ENCODE results near the gene HOMER2.
"Not testable (repeated sequence)": the region's sequence is repeated elsewhere in the genome, so short reads cannot be mapped to it uniquely, and the experiment has no call there.

The HOMER2 gene

DNA sequence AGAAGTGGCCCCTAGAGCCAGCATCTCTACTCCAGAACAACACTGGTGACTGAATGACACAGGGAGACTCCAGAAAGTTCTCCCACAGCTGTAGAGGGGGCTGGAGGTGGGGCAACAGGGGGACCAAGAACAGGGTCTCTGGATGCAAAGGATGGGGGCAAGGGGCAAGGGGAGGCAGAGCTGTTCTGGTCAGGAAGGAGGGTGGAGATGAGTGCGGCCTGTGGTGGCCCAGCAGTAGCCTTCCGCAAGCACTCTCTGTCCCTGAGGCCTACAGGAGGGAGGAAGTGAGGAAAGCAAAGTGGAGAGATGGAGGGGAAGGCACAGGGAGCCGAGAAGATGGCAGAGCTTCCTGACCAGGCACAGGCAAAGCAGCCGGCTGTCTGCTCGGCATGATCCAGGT lies 56.5 kb downstream of the HOMER2 start:
- no peak for DNase-seq (ENCODE audit: low read depth in 3 of 3)

DNA sequence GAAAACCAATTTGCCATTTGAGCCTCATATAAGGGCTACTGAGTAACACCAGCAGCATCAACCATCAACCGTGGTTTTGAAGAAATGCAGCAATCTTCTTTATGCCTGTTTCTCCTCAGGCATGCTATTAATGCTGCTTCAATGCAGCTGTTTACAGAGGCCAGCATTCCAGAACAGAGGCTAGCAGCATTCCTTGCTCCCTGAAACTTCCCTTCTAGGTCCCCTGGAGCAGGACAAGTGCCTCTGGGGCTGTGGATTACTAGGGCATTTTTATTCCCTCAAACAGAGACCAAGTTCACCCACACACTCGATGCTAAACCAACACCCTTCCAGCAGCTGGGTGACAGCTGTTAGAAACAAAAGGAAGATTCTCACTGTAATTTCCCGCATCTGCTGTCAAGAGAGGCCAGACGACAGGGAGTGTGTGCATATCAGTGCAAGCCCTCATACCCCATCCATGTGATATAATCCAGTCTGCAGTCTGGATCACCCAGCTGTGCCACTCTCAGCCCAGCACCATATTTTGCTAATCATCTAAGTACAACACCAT lies 57.5 kb downstream of the HOMER2 start:
- no peak for DNase-seq (ENCODE audit: low read depth in 3 of 3)

DNA sequence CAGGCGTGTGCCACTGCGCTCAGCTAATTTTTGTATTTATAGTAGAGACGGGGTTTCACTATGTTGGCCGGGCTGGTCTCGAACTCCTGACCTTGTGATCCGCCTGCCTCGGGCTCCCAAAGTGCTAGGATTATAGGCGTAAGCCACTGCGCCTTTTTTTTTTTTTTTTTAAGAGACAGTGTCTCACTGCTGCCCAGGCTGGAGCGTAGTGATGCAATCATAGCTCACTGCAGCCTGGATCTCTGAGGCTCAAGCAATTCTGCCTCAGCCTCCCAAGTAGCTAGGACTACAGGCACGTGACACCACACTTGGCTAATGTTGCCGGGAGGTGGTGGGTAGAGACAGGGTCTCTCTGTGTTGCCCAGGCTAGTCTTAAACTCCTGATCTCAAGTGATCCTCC lies 59.0 kb downstream of the HOMER2 start:
- DNase-seq (ENCODE audit: low read depth in 3 of 3), result not testable (repeated sequence)

DNA sequence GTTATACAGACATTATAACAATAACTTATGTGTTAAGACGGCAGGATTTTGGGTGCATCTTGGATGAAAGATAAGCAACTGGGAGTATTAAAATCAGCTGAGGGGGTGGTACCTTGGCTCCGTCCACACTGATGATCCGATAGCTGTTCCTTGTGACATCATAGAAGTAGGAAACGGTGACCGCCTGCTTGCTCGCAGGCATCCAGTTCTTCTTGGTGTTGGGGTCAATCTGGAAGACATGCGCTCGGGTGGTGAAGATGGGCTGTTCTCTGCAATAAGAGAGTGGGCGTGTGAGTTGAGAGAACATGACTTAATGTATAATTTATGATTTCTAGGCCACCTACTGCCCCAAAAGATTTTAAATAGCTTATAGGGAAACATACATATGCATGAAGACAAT lies 59.9 kb downstream of the HOMER2 start:
- DNase-seq (ENCODE audit: low read depth in 3 of 3), result no peak

DNA sequence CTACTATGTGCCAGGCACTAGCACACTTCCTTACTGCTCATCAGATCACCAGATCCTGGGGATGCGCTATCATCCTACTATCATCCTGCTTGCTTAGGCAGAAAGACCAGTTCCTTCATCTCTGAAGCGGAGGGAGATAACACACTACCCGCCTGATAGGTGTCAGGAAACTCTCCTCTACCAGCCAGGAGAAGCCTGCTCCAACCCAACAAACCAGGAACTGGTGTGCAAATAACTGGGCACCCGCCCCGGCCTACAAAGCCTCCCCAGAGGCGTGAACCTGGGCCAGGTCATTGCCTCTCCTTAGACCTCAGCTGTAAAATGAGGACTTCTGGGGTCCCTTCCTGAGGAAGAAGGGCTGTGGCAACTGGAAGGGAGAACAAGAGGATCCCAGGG lies 61.5 kb downstream of the HOMER2 start:
- no peak for DNase-seq (ENCODE audit: low read depth in 3 of 3)

DNA sequence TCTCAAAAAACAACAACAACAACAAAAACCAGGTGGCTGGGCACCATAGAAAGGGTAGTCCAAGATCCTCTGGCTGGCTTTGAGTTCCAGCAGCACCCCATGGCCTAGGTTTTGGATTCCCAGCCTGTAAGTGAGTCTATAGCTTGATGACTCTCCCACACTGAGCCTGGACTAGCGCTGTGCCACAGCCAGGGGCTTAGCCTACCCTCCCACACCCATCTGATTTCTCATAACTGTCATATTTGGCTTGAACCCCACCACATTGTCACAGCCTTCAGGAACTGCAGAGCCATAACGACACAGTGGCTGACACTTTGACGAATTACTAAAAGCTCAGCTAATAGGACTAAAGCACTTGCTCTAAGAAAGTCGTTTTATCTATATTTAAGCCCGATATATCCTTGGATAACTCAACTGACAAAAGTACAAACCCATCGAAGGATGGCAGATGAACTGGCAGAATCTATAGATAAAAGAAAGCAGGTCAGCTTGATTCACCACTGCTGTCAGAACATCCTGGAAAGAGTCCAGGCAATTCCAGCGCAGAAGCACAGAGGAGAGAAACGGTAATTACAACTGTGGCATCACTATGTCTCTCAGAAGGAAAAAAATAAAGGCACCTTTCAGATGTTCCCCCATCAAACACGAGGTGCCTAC lies 62.1 kb downstream of the HOMER2 start:
- DNase-seq (ENCODE audit: low read depth in 3 of 3), result no peak

DNA sequence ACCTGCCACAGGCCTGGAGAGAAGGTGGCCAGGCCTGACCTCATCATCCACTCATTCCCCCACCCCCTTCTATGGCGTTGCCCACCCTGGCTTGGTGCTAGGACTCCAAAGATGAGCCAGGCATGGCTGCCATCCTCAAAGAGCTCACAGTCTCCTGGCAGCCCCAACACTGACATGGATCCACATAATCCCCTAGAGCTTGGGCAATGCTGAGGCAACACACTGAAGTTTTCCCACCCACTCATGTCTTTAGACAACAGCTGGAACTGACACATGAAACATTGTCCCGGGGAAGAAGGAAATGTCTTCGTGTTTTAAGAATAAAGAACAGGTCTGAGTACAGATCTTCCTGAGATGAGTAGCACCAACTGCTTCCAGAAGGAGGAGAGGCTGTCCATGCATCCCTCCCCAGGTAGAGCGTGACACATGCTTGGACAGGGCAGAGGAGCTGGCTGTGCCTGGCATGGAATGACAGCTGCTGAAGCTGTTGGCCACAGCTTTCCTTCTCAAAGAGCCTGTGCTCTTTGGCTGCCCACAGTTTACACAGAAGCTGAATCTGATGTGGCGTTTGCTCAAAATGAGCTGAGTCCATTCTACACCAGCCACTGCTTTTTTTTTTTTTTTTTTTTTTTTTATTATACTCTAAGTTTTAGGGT lies 70.1 kb downstream of the HOMER2 start:
- no peak for DNase-seq (ENCODE audit: low read depth in 3 of 3)

DNA sequence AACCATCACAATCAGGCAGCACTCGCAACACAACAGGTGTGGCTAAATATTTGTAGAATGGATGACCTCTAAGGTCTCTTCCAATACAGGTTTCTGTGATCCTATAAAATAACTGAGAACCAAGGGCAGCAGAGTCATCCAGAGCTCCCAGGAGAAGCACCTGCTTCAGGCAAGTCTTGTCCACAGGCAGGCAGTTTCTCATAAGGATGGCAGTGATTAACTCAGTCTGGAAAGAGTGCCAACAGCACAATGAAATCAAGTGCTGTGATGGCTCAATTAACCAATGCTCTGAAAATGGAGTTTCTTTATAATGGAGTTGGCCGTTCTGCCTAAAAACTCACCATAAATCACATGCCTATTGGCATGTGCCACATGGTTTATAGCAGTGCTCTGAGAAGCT lies 70.8 kb downstream of the HOMER2 start:
- no peak for DNase-seq (ENCODE audit: low read depth in 3 of 3)

DNA sequence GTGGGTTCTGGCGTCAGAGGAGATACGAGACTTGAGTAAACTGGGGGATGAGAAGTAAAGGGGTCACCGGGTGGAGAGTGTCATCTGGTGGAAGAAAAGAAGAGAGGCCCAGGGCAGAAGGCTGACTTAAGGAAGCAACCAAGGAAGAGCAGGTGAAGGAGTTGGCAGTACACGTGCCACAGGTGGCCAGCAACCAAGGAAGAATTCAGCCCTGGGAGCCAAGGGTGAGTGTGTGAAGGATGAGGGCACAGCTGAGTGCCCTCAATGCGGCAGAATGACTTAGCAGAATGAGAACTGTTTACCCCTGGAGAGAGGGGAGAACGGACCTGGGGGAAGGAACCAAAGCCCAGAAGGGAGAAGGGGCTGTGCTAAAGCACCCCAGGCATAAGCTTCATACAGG lies 71.8 kb downstream of the HOMER2 start:
- no peak for DNase-seq (ENCODE audit: low read depth in 3 of 3)

DNA sequence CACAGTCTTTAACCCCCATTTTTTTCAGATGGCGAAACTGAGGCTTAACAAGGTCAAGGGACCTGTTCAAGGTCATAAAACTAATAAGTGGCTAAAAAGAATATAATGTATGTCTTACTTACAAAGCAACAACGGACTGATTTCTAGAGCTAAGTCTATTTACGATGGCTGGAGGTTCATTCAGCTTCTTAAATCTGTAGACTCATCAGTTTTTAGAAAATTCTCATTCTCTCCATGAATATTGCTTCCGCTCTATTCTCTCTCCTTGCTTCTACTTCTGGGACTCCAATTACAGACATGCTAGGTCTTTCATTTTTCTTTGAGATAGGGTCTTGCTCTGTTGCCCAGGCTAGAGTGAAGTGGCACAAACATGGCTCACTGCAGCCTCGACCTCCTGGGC lies 74.2 kb downstream of the HOMER2 start:
- no peak for DNase-seq (ENCODE audit: low read depth in 3 of 3)

DNA sequence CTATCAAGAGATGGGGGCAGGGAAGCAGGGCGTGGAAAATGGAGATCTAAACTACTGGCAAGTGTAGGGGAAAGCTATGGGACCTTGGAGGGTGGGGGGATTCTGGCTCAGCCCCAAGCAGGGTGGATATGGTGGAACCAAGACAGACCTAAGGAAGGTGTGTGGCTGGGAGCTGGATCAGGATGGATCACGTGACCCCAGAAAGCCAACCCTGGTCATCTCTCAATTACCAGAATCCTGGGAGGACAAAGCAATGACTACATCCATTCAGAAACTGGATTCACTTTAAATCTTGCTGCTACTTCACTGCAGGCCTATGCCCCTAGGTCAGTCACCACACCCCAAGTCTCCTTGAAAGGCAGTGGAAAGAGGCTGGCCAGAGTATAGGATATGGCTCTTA lies 74.7 kb downstream of the HOMER2 start:
- no peak for DNase-seq (ENCODE audit: low read depth in 3 of 3)

DNA sequence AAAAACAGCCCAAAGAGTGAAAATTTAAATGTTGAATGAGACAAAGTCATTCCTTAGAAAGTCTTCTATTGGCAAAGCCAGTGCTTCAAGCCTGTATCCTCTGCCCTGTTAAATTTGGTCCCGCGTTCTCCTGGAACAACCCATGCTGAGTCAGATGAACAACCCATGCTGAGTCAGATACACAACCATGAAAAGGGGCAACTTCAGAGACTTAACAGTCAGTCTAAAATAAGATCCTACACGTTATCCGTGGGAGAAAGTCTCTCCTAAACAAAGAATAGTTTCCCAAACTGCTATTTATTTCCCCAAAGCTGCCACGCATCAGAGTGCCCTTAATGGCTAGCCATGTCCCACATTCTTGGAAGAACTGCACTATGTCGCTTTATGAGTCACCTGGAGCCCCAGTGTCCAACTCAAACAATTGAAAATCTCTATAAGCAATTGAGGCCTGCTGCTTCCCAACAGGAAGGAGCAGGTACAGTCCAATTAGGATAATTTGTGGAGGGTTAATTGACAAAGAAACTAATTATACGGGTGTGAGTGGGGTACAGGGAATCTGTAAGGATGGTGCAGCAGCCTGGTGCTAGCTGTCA lies 77.0 kb downstream of the HOMER2 start:
- no peak for DNase-seq (ENCODE audit: low read depth in 3 of 3)

DNA sequence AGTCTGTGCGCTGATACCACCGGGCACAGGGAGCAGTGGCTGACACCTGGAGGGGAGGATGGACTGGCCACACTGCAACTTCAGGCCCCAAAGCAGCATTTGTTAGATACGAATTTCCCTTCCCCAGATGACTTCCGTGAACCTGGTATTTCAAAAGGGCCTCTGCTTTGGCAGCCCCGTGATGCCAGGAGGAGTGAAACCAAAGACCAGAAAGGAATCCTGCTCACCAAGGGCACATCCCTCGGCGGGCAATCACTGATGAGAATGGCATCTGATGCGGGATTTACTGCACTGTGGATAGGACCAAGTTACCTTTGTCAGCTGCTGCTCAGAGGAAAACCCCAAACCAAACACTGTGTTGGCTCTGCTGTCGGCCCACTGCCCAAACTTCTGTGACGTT lies 77.6 kb downstream of the HOMER2 start:
- DNase-seq (ENCODE audit: low read depth in 3 of 3), result no peak

DNA sequence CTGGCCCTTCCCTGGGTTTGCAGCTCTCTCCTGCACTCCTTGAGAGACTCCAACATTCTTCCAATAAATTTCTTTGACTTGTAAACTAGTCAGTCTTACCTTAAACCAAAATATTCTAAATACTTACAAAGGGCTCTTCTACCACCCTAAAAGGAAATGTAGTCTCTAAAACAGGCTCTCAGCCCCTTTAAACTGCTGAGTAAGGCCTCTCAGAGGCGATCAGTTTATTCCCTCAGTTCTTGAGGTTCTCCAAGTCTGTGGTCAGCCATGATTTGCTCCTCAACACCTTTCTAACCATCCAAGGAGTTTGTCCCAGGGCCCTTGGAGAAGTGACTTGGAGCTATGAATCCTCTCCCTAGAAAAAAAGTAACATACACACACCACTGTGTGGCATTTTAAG lies 78.3 kb downstream of the HOMER2 start:
- DNase-seq (ENCODE audit: low read depth in 3 of 3), result no peak

DNA sequence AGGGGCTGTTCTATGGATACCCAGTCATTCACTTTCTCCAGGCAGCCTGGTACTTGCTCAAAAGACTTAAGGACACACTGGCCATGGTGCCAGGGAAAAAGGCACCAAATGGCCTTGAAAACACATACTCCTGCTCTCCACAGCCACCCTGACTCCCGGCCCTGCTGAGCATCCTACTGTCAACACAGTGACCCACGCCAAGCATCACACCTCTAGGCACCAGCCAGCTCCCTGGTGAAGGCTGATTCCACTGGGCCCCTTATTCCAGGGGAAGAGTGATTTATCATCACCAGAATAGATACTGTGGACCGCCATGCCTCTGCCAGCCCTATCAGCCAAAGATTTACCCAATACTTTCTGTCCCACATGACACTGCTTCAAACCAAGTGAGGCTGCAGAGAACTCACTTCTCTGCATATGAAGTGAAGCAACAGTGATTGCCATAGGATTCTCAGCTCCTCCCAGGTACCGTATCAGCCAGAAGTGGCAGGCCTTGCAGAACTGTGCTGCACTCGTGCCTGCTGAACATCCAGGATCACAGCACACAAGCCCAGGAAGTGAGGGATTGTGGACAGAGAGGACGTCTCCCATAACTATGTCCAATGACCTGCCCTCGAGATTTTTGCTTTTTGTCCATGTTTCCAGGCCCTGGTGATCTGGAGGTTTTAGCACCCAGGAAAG lies 79.4 kb downstream of the HOMER2 start:
- no peak for DNase-seq (ENCODE audit: low read depth in 3 of 3)

DNA sequence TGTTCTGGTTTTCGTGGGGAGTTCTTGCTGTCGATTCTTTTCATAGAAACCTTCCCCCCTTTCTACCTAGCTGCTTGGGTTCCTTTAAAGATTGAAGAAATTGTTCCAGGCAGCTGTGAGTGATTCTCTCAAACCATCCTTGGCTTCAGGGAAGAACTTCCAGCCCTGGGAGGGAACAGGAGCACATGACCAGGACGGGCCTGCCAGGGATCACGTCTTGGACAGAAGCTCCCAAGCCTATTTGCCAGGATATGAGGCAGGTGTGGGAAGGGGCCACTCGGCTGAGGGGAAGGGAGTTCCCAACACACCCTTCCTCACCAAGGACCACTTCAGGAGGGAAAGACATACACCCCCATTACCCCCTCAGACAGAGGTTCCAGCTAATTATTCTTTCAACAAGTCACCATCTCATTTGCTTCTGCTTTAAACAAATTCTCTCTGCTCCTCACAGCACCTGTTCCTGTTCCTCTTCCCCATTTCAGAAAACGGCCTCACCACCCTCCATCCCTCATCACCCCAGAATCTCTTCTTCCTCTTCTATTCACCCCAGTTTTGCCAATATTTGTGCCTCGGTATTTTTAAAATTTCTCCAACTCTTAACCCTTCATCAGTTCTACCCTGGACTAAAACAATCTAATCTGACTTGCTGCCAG lies 80.6 kb downstream of the HOMER2 start:
- no peak for DNase-seq (ENCODE audit: low read depth in 3 of 3)

DNA sequence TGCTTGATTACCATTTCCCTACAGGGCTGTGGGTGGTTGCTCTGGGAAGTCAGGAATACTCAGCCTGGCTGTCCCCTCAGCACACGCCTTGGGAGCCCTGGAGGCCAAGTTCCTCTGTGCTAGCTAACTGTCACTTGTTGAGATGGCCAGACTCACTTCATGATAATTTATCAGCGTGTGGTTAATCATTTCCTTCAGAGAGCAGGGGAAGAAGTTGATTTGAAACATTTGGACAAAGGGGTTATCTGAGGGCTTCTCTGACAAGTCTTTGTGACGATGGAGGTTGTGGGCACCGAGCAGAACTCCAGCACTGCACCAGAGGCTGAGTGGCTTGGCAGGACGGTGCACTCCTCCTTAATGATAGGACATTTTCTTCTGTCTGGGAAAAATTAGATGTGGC lies 81.2 kb downstream of the HOMER2 start:
- no peak for DNase-seq (ENCODE audit: low read depth in 3 of 3)

DNA sequence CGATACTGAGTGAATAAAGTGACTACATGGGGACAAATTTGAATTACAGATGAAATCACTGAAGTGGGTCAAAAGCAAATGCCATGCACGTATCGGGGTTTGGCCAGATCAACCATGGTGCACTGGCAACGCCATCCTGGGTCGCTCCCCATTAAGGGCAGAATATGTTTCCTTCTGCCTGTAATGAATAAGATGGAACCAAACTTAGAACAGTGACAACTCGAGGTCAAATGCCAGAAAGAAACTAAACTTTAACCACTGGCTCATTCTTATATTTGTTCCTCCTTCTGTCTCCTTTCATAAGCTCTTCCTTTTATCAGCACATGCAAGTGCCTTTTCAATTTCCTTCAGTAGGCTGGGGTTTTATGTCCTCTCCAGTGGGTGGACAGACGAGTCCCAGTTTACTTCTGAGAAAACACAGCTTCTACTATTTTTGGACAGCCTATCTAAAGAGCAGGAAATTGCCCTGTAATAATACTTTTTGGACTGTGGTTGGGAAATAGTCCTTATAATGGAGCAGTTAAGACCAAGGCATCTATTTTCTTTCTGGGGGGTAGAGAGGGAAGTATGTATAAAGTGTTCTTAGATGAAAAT lies 81.7 kb downstream of the HOMER2 start:
- no peak for DNase-seq (ENCODE audit: low read depth in 3 of 3)

DNA sequence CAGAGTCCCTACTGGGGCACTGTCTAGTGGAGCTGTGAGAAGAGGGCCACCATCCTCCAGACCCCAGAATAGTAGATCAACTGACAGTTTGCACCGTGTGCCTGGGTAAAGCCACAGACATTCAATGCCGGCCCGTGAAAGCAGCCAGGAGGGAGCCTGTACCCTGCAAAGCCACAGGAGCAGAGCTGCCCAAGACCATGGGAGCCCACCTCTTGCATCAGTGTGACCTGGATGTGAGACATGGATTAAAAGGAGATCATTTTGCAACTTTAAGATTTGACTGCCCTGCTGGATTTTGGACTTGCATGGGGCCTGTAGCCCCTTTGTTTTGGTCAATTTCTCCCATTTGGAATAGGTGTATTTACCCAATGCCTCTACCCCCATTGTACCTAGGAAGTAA lies 86.5 kb downstream of the HOMER2 start:
- DNase-seq (ENCODE audit: low read depth in 3 of 3), result not testable (repeated sequence)

DNA sequence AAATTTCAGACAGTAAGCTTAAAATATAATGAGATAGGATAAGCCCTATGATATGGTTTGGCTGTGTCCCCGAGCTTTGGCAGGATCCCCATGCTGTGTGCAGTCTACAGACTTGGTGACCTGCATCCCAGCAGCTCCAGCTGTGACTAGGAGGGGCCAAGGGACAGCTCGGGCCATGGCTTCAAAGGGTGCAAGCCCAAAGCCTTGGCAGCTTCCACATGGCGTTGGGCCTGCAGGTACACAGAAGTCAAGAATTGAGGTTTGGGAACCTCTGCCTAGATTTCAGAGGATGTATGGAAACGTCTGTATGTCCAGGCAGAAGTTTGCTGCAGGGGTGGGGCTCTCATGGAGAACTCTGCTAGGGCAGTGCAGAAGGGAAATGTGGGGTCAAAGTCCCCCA lies 86.9 kb downstream of the HOMER2 start:
- DNase-seq (ENCODE audit: low read depth in 3 of 3), result not testable (repeated sequence)

DNA sequence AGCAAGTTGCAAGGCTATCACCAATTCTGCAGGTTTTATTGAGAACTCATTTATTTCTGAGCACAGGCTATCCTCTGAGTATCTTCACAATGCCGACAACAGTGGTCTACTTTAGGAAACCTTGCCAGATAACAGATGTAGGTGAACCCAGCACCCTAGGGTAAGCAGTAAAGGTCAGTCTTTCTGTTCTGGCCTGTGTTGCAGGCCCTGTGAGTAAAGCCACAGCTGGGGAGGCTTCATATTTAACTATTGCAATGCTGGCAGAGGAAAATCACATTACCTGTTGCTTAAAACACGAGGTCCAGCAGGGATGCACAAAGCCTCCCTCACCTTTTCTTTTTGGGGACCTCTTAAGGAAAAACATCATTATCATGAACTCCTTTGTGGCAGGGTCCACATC lies 87.6 kb downstream of the HOMER2 start:
- no peak for DNase-seq (ENCODE audit: low read depth in 3 of 3)

DNA sequence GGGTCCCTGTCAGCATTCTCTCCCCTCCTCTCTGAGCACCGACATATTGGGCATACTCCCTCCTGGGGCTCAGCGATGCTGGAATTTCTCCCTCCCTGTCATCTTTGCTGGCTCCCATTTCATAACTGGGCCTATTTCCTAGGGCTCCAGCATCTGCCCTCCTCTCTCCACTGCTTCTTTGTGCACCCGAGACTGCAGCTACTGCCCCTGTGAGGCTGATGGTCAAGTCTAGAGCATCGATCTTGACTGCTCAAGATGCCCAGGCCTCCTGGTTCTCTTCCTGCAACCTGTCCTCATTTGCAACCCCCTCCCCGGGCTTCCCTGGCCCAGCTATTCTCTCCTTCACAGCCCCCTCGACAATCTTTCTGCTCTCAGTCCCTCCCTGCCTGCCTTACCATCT lies 89.6 kb downstream of the HOMER2 start:
- no peak for DNase-seq (ENCODE audit: low read depth in 3 of 3)

Measured in stimulated activated CD4-positive, alpha-beta T cell treated with anti-CD3 and anti-CD28 coated beads, TNF-alpha, amount 100 ng/mL, for 24 hours (primary cell).